ENCODE results near the gene MEFV.

GRCh38 chr16:3248596-3248995, 7.8 kb downstream of the MEFV start:
- TF ChIP-seq ZNF274 (IDR thresholded peaks at IDR 0.05; ENCODE audit: low read depth, low read length) (no peak), YY1 (IDR thresholded peaks at IDR 0.05; ENCODE audit: insufficient read depth, insufficient read length) (no peak)
